Muscle layer of colon (tissue), 2 donors: ENCODE measurements around the gene LYST.

Experiments used
- H3K27ac ChIP-seq: one replicate; pipeline ENCODE4 v1.7.0; 2013; ENCODE audit warnings: low read depth, mild to moderate bottlenecking, low read length, moderate library complexity
- H3K27me3 ChIP-seq, 2 donors: one replicate each; pipeline ENCODE4 v1.7.0; 2013; ENCODE audit warnings: low read length in 2 of 2, mild to moderate bottlenecking in 2 of 2; ENCODE audit not compliant: insufficient read depth in 2 of 2, control insufficient read depth in 1 of 2
- H3K36me3 ChIP-seq: one replicate; pipeline ENCODE4 v1.7.0; 2013; ENCODE audit warnings: mild to moderate bottlenecking, low read length; ENCODE audit not compliant: insufficient read depth
- H3K4me1 ChIP-seq: one replicate; pipeline ENCODE4 v1.7.0; 2013; ENCODE audit warnings: mild to moderate bottlenecking, low read length; ENCODE audit not compliant: insufficient read depth
- H3K4me3 ChIP-seq, 2 donors: one replicate each; pipeline ENCODE4 v1.7.0; 2013; ENCODE audit warnings: low read length in 2 of 2, low read depth in 1 of 2, mild to moderate bottlenecking in 1 of 2, moderate library complexity in 1 of 2
- H3K9ac ChIP-seq: one replicate; pipeline ENCODE4 v1.7.0; 2013; ENCODE audit warnings: low read length
- H3K9me3 ChIP-seq: one replicate; pipeline ENCODE4 v1.7.0; 2013; ENCODE audit warnings: mild to moderate bottlenecking, low read length
- donor health status: abdominal sarcoma.
- donor health status: Adenocarcinoma of cecum.

Gene LYST

GRCh38 chr1:235883261-235883927 lies 16.7 kb upstream of the LYST start:
- H3K4me3 ChIP-seq: peak overlapping the region in 1 of 2 donors; percentile 15
- H3K4me1 ChIP-seq: peaks cover 9% of the 10 kb centered on the region
- peak overlapping the region; percentile 52 for H3K27ac ChIP-seq
- H3K27me3 ChIP-seq: no peaks in the 10 kb centered on the region
- no peak overlapping the region for H3K9ac ChIP-seq
- H3K36me3 ChIP-seq: no peaks in the 10 kb centered on the region
- no peaks in the 10 kb centered on the region for H3K9me3 ChIP-seq

- Histone ChIP-seq H3K36me3 (no peaks in the 10 kb centered on the region), H3K4me3 (peak overlapping the region in 1 of 2 donors; percentile 15), H3K9me3 (no peaks in the 10 kb centered on the region), H3K27ac (peak overlapping the region; percentile 52), H3K27me3 (no peaks in the 10 kb centered on the region), H3K9ac (no peak overlapping the region), H3K4me1 (peaks cover 9% of the 10 kb centered on the region)
Observed at GRCh38 chr1:235882816-235883215, 16.1 kb upstream of the LYST start.

GRCh38 chr1:235881930-235882700 lies 15.4 kb upstream of the LYST start:
- Histone ChIP-seq H3K9ac (no peak overlapping the region), H3K4me3 (no peak overlapping the region), H3K36me3 (no peaks in the 10 kb centered on the region), H3K4me1 (peaks cover 9% of the 10 kb centered on the region), H3K27me3 (no peaks in the 10 kb centered on the region), H3K27ac (no peak overlapping the region), H3K9me3 (no peaks in the 10 kb centered on the region)

GRCh38 chr1:235878082-235878811 lies 11.5 kb upstream of the LYST start:
- Histone ChIP-seq H3K27ac (no peak overlapping the region), H3K36me3 (no peaks in the 10 kb centered on the region), H3K27me3 (no peaks in the 10 kb centered on the region), H3K9ac (no peak overlapping the region), H3K4me1 (peaks cover 4% of the 10 kb centered on the region), H3K4me3 (no peak overlapping the region), H3K9me3 (no peaks in the 10 kb centered on the region)

- Histone ChIP-seq H3K27ac (no peak overlapping the region), H3K27me3 (no peaks in the 10 kb centered on the region), H3K36me3 (no peaks in the 10 kb centered on the region), H3K4me1 (no peaks in the 10 kb centered on the region), H3K9ac (no peak overlapping the region), H3K4me3 (no peak overlapping the region), H3K9me3 (no peaks in the 10 kb centered on the region)
Observed at GRCh38 chr1:235876402-235876841, 9.7 kb upstream of the LYST start.

GRCh38 chr1:235875036-235875597 lies 8.4 kb upstream of the LYST start:
- Histone ChIP-seq H3K27me3 (no peaks in the 10 kb centered on the region), H3K9ac (no peak overlapping the region), H3K9me3 (no peaks in the 10 kb centered on the region), H3K4me1 (no peaks in the 10 kb centered on the region), H3K36me3 (no peaks in the 10 kb centered on the region), H3K27ac (no peak overlapping the region), H3K4me3 (no peak overlapping the region)

GRCh38 chr1:235874261-235874660 lies 7.6 kb upstream of the LYST start:
- no peaks in the 10 kb centered on the region for H3K9me3 ChIP-seq
- no peaks in the 10 kb centered on the region for H3K27me3 ChIP-seq
- no peak overlapping the region for H3K27ac ChIP-seq

GRCh38 chr1:235873571-235873970 lies 6.9 kb upstream of the LYST start:
- Histone ChIP-seq H3K9me3 (no peaks in the 10 kb centered on the region), H3K9ac (no peak overlapping the region), H3K4me3 (no peak overlapping the region), H3K27ac (no peak overlapping the region), H3K27me3 (no peaks in the 10 kb centered on the region), H3K36me3 (no peaks in the 10 kb centered on the region), H3K4me1 (no peaks in the 10 kb centered on the region)

More at GRCh38 chr1:235874261-235874660, 7.6 kb upstream of the LYST start:
- Histone ChIP-seq H3K4me1 (no peaks in the 10 kb centered on the region), H3K4me3 (no peak overlapping the region), H3K9ac (no peak overlapping the region), H3K36me3 (no peaks in the 10 kb centered on the region)

GRCh38 chr1:235873045-235873444 lies 6.3 kb upstream of the LYST start:
- Histone ChIP-seq H3K4me1 (no peaks in the 10 kb centered on the region), H3K36me3 (no peaks in the 10 kb centered on the region), H3K27ac (no peak overlapping the region), H3K27me3 (no peaks in the 10 kb centered on the region), H3K9me3 (no peaks in the 10 kb centered on the region), H3K9ac (no peak overlapping the region), H3K4me3 (no peak overlapping the region)

GRCh38 chr1:235872270-235872669 lies 5.6 kb upstream of the LYST start:
- Histone ChIP-seq H3K27ac (no peak overlapping the region), H3K9me3 (no peaks in the 10 kb centered on the region), H3K4me3 (no peak overlapping the region), H3K4me1 (peaks cover 6% of the 10 kb centered on the region), H3K36me3 (no peaks in the 10 kb centered on the region), H3K27me3 (no peaks in the 10 kb centered on the region), H3K9ac (no peak overlapping the region)

- peak overlapping the region in 1 of 2 donors; percentile 88 for H3K4me3 ChIP-seq
- no peaks in the 10 kb centered on the region for H3K27me3 ChIP-seq
- peaks cover 11% of the 10 kb centered on the region for H3K4me1 ChIP-seq
- peak overlapping the region; percentile 96 for H3K27ac ChIP-seq
- no peaks in the 10 kb centered on the region for H3K9me3 ChIP-seq
- no peaks in the 10 kb centered on the region for H3K36me3 ChIP-seq
- peak overlapping the region; percentile 87 for H3K9ac ChIP-seq
Observed at GRCh38 chr1:235867903-235868469, 1.3 kb upstream of the LYST start.
